GM04504 (cell line): ENCODE data around the gene LOXL4.

ENCODE experiments used
- DNase-seq: peaks from one replicate; pipeline ENCODE4 v3.0.0-alpha.2; 2012; ENCODE audit warnings: low read depth

LOXL4 gene

GRCh38 chr10:98294270-98294627 lies 26.3 kb upstream of the LOXL4 start:
- no peak for DNase-seq

GRCh38 chr10:98293550-98294269 lies 25.7 kb upstream of the LOXL4 start:
- no peak for DNase-seq

- no peak for DNase-seq
Measured at GRCh38 chr10:98292971-98293370, 25.0 kb upstream of the LOXL4 start.

GRCh38 chr10:98289802-98290209 lies 21.8 kb upstream of the LOXL4 start:
- DNase-seq = no peak

- DNase-seq = no peak
Measured at GRCh38 chr10:98287321-98287720, 19.3 kb upstream of the LOXL4 start.

GRCh38 chr10:98286419-98286818 lies 18.4 kb upstream of the LOXL4 start:
- no peak for DNase-seq

GRCh38 chr10:98285416-98285815 lies 17.4 kb upstream of the LOXL4 start:
- no peak for DNase-seq

- DNase-seq = no peak
Measured at GRCh38 chr10:98276311-98276710, 8.3 kb upstream of the LOXL4 start.

GRCh38 chr10:98274562-98274961 lies 6.6 kb upstream of the LOXL4 start:
- DNase-seq = no peak

- DNase-seq = no peak
Measured at GRCh38 chr10:98273057-98273850, 5.3 kb upstream of the LOXL4 start.

GRCh38 chr10:98272656-98273055 lies 4.7 kb upstream of the LOXL4 start:
- DNase-seq = no peak

GRCh38 chr10:98272245-98272644 lies 4.3 kb upstream of the LOXL4 start:
- no peak for DNase-seq

GRCh38 chr10:98270786-98271185 lies 2.8 kb upstream of the LOXL4 start:
- DNase-seq = no peak

- DNase-seq = no peak
Measured at GRCh38 chr10:98270073-98270740, 2.2 kb upstream of the LOXL4 start.

- peak; percentile 67 for DNase-seq
Measured at GRCh38 chr10:98269435-98269912, 1.5 kb upstream of the LOXL4 start.

GRCh38 chr10:98268694-98269431 lies 869 bp upstream of the LOXL4 start:
- DNase-seq = no peak

GRCh38 chr10:98267069-98267893 lies 713 bp downstream of the LOXL4 start:
- DNase-seq = no peak

- no peak for DNase-seq
Measured at GRCh38 chr10:98266647-98267046, 1.3 kb downstream of the LOXL4 start.

GRCh38 chr10:98265403-98266378 lies 2.3 kb downstream of the LOXL4 start:
- no peak for DNase-seq
